Activated T-cell treated with anti-CD3 and anti-CD28 coated beads, Interleukin-2, amount 50 U/mL, for 4 hours (primary cell): Measurements from ENCODE around the gene PEBP1. TPM values are rescaled to one million over a fixed set of nuclear protein-coding genes. Genes with fewer than 3 reads are reported as not detected.

Experiments used
- ATAC-seq, 2 donors: fragments of 200-7000 bp; cut with Tn5 transposase; one replicate each; pipeline ENCODE4 v1.10.0; 2021
- DNase-seq: peaks from one replicate; pipeline ENCODE4 v3.0.0-alpha.2; 2020
- H3K27me3 Mint-ChIP-seq: one replicate; pipeline ENCODE4 v1.8.0; 2021; ENCODE audit warnings: low read depth, mixed read lengths
- H3K36me3 Mint-ChIP-seq: one replicate; pipeline ENCODE4 v1.8.0; 2022; ENCODE audit warnings: mixed read lengths; ENCODE audit not compliant: insufficient read depth
- H3K4me1 Mint-ChIP-seq: one replicate; pipeline ENCODE4 v1.8.0; 2021; ENCODE audit warnings: low read depth, mixed read lengths
- H3K4me3 Mint-ChIP-seq: one replicate; pipeline ENCODE4 v1.8.0; 2021; ENCODE audit warnings: mild to moderate bottlenecking, moderate library complexity, mixed read lengths
- H3K9me3 Mint-ChIP-seq: one replicate; pipeline ENCODE4 v1.8.0; 2021; ENCODE audit warnings: mixed read lengths
- total RNA-seq, 3 donors: library from RNA; stranded (reverse); gene quantifications; one replicate each; pipeline ENCODE4 v1.2.1, GENCODE V29; 2021

The PEBP1 gene
- total RNA-seq: 100 to 1,000 TPM; 144 to 194 (median 166) TPM

GRCh38 chr12:118135788-118136558, at the start of gene PEBP1:
Gene PEBP1 (plus strand): TSS chr12:118136124. CDS start chr12:118136210, 86 bp downstream.
- ATAC-seq: peak; percentile 99 to 100
- Mint-ChIP-seq H3K4me1 (peaks cover 28% of the 10 kb centered on the region), H3K36me3 (peaks cover 19% of the 10 kb centered on the region), H3K9me3 (no peaks in the 10 kb centered on the region), H3K4me3 (peak within 1 kb of the TSS; percentile 93), H3K27me3 (no peaks in the 10 kb centered on the region)
- DNase-seq: peak; percentile 90

DNA sequence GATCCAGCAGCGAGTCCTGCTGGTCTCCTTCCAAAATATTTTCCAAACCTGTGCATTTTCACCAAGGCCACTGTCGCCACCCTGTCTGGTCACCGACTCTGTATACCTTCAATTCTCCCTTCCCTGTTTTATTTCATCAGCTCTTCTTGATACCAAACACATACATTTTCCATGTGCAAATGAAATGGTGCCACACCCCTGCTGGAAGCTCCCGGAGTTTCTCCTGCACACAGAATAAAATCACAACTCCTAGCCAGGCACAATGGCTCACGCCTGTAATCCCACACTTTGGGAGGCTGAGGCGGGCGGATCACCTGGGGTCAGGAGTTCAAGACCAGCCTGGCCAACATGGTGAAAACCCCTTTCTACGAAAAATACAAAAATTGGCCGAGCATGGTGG, 46.1 kb upstream of the PEBP1 start:
- H3K4me1 Mint-ChIP-seq: no peaks in the 10 kb centered on the region
- H3K36me3 Mint-ChIP-seq: no peaks in the 10 kb centered on the region
- ATAC-seq (no peak), DNase-seq (no peak)
- no peaks in the 10 kb centered on the region for H3K9me3 Mint-ChIP-seq
- H3K4me3 Mint-ChIP-seq: no peak overlapping the region
- no peaks in the 10 kb centered on the region for H3K27me3 Mint-ChIP-seq

- H3K4me1 Mint-ChIP-seq: no peaks in the 10 kb centered on the region
- H3K27me3 Mint-ChIP-seq: no peaks in the 10 kb centered on the region
- DNase-seq: no peak
- ATAC-seq: no peak
- no peaks in the 10 kb centered on the region for H3K9me3 Mint-ChIP-seq
- H3K4me3 Mint-ChIP-seq: no peak overlapping the region
- H3K36me3 Mint-ChIP-seq: no peaks in the 10 kb centered on the region
These were observed 41.9 kb upstream of the PEBP1 start for GRCh38 chr12:118094039-118094438.

DNA sequence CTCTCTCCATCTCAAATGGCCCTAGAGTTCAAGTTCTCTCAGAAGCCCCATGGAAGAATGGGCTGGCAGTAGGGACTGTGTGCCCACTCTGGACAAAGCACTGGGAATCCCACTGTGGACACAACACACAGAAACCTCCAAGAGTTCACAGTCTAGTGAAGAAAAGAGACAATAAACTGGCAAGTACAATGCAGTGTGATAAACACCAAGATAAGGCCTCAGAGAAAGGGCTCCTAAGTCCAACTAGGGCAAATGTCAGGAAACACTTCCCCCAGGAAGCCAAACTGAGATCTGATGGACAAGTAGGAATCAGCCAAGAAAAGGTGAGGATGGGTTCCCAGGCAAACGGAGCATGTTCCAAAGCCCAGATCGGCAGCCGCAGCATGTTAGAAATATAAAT, 37.5 kb upstream of the PEBP1 start:
- H3K27me3 Mint-ChIP-seq: peaks cover 15% of the 10 kb centered on the region
- DNase-seq (no peak), ATAC-seq (no peak)
- no peak overlapping the region for H3K4me3 Mint-ChIP-seq
- peaks cover 4% of the 10 kb centered on the region for H3K4me1 Mint-ChIP-seq
- H3K36me3 Mint-ChIP-seq: no peaks in the 10 kb centered on the region
- H3K9me3 Mint-ChIP-seq: no peaks in the 10 kb centered on the region

DNA sequence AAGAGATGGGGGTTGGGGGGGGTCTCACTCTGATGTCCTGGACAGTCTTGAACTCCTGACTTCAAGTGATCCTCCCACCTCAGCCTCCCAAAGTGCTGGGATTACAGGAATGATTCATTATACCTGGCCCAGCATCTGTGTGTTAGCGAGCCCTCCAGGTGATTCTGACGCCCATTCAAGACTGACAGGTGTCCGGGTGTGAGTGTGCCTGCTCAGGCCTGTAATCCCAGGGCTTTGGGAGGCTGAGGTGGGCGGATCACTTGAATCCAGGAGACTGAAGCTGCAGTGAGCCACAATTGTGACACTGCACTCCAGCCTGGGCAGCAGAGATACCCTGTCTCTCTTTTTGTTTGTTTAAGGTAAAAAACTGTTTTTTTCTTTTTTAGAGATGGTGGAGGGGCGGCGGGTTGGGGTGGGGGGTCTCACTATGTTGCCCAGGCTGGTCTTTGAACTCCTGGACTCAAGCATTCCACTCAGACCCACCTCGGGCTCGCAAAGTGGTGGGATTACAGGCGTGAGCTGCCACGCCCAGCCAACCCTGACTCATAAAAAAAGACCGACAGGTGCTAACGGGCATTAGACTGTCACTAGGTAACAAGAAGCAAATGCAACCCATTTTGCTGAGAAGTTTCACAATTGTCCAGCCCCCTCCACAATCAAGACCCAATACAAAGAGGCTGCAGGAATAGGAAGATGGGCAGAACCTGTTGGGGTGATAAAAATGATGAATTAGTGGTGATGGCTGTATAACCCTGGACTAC, 36.8 kb upstream of the PEBP1 start:
- H3K36me3 Mint-ChIP-seq: no peaks in the 10 kb centered on the region
- peaks cover 4% of the 10 kb centered on the region for H3K4me1 Mint-ChIP-seq
- H3K27me3 Mint-ChIP-seq: peaks cover 15% of the 10 kb centered on the region
- ATAC-seq: no peak
- no peak overlapping the region for H3K4me3 Mint-ChIP-seq
- DNase-seq: no peak
- no peaks in the 10 kb centered on the region for H3K9me3 Mint-ChIP-seq

DNA sequence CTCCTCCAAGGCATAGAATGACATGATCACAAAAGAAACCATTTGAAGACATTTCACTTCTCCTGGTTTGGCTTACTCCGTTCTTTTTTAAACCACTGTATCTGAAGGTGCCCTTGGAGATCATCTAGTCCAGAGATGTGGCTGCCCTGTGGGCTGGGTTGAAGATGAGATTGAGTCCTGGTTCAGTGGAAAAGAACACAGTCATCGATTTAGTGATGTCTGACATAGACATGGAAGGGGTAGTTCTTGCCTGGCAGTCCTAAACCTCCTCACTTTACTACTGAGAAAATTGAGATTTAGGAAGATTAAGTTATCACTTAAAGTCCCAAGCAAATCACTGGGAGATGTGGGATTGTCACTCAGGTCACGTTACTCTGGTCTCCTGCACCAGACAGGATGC, 34.9 kb upstream of the PEBP1 start:
- Mint-ChIP-seq H3K27me3 (peaks cover 22% of the 10 kb centered on the region), H3K4me3 (no peak overlapping the region), H3K9me3 (no peaks in the 10 kb centered on the region), H3K36me3 (no peaks in the 10 kb centered on the region), H3K4me1 (peaks cover 8% of the 10 kb centered on the region)
- DNase-seq: no peak
- no peak for ATAC-seq

GRCh38 chr12:118102070-118102469, 33.9 kb upstream of the PEBP1 start:
- no peaks in the 10 kb centered on the region for H3K9me3 Mint-ChIP-seq
- no peaks in the 10 kb centered on the region for H3K36me3 Mint-ChIP-seq
- H3K4me3 Mint-ChIP-seq: peak overlapping the region; percentile 35
- H3K27me3 Mint-ChIP-seq: peaks cover 24% of the 10 kb centered on the region
- DNase-seq (no peak), ATAC-seq (no peak)
- H3K4me1 Mint-ChIP-seq: peaks cover 8% of the 10 kb centered on the region

GRCh38 chr12:118102609-118103008, 33.3 kb upstream of the PEBP1 start:
- Mint-ChIP-seq H3K4me3 (peak overlapping the region; percentile 85), H3K36me3 (no peaks in the 10 kb centered on the region), H3K27me3 (peaks cover 26% of the 10 kb centered on the region), H3K9me3 (no peaks in the 10 kb centered on the region), H3K4me1 (peaks cover 8% of the 10 kb centered on the region)
- DNase-seq (no peak), ATAC-seq (no peak)

- Mint-ChIP-seq H3K4me3 (peak overlapping the region; percentile 85), H3K9me3 (no peaks in the 10 kb centered on the region), H3K36me3 (no peaks in the 10 kb centered on the region), H3K4me1 (peaks cover 8% of the 10 kb centered on the region), H3K27me3 (peaks cover 26% of the 10 kb centered on the region)
- ATAC-seq (peak; percentile 27 to 35), DNase-seq (no peak)
These were observed 32.7 kb upstream of the PEBP1 start for GRCh38 chr12:118103201-118103600.

DNA sequence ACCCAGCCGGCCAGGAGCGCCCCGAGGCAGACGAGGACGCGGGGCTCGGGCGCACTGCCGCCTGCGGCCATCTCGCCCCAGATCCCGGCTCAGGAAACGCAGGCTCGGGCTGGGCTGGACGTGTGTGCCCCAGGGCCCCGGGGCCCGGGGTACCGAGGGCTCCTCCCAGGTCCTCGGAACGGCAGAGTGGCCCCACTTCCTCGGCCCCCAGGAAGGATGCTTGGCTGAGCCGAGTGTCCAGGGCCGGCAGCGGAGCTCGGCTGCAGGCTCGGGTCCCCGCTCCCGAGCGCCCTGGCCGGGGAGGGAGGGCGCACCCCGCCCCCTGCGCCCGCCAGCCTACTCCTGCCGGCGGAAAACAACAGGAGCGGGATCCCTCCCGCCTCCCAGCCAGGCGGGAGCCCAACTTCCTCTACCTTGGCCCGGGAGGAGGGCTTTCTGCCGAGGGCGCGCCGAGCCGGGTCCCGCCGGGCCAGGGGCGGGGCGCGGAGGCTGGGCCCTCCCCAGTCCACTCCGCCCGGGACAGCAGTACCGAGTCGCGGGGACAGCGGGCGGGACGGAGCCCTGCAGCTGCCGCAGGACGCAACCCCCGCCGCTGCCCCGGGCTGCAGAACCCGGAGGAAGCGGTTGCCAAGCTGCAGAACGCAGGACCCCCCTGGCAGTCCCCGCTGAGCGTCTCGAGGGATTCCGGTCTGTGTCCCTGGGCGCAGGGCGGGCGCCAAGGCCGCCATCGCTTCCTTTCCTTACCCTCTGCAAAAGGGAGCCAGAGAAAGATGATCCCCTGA, 32.1 kb upstream of the PEBP1 start, which contains the start of gene VSIG10:
VSIG10 (minus strand) TSS at position 411 of the 782 bp plus-strand sequence; CDS start at position 71, 340 bp downstream.
- peaks cover 26% of the 10 kb centered on the region for H3K27me3 Mint-ChIP-seq
- no peaks in the 10 kb centered on the region for H3K9me3 Mint-ChIP-seq
- H3K36me3 Mint-ChIP-seq: no peaks in the 10 kb centered on the region
- DNase-seq (no peak), ATAC-seq (peak; percentile 70 to 76)
- H3K4me3 Mint-ChIP-seq: peak within 1 kb of the TSS; percentile 85
- peaks cover 8% of the 10 kb centered on the region for H3K4me1 Mint-ChIP-seq

DNA sequence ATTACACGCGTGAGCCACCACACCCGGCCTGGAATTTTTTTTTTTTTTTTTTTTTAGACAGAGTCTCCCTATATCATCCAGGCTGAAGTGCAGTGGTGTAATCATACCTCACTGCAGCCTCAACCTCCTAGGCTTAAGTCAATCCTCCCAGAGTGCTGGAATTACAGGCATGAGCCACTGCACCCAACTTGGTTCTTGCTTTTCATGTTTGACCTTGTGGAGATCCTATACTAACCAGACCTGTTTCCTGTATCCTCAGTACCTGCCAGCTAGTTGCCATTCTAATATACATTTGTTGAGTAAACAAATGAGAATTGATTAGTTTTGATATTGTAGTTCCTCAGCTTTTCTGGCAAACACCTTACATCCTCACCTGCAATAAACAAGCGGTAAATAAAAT, 28.9 kb upstream of the PEBP1 start:
- H3K4me1 Mint-ChIP-seq: peaks cover 8% of the 10 kb centered on the region
- no peak for DNase-seq
- no peaks in the 10 kb centered on the region for H3K36me3 Mint-ChIP-seq
- no peaks in the 10 kb centered on the region for H3K9me3 Mint-ChIP-seq
- H3K27me3 Mint-ChIP-seq: peaks cover 17% of the 10 kb centered on the region
- ATAC-seq: no peak
- no peak overlapping the region for H3K4me3 Mint-ChIP-seq

DNA sequence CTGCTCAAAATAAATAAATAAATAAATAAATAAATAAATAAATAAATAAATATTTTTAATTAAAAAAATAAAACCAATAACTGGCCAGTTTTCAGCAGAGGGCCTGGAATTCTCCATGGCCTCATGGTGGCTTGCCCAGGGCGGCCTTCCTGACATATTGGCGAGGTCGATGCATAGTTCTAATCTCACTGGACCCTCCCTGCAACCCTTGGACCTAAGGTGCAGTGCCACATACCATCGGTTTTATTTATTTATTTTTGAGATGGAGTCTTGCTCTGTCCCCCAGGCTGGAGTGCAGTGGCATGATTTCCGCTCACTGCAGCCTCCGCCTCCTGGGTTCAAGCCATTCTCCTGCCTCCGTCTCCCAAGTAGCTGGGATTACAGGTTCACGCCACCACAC, 28.2 kb upstream of the PEBP1 start:
- Mint-ChIP-seq H3K27me3 (peaks cover 14% of the 10 kb centered on the region), H3K4me3 (no peak overlapping the region), H3K4me1 (peaks cover 8% of the 10 kb centered on the region), H3K9me3 (no peaks in the 10 kb centered on the region), H3K36me3 (no peaks in the 10 kb centered on the region)
- no peak for DNase-seq
- no peak for ATAC-seq

DNA sequence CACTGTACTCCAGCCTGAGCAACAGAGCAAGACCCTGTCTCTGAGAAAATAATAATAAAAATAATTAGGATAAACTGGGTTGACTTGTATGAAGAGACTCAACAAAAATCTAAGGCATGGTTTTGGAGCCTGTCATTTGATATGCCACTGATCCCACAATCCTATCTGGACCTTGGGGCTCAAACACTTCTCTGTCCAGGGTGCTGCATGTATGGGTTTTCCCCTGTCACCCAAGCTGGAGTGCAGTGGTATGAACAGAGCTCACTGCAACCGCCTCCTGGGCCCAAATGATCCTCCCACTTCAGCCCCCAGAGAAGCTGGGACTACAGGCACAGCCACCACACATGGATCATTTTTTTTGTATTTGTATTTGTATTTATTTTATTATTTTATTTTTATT, 26.8 kb upstream of the PEBP1 start:
- no peaks in the 10 kb centered on the region for H3K9me3 Mint-ChIP-seq
- no peak for ATAC-seq
- peaks cover 11% of the 10 kb centered on the region for H3K27me3 Mint-ChIP-seq
- no peak overlapping the region for H3K4me3 Mint-ChIP-seq
- no peaks in the 10 kb centered on the region for H3K36me3 Mint-ChIP-seq
- peaks cover 4% of the 10 kb centered on the region for H3K4me1 Mint-ChIP-seq
- no peak for DNase-seq

GRCh38 chr12:118119449-118119879, 16.5 kb upstream of the PEBP1 start:
- H3K27me3 Mint-ChIP-seq: no peaks in the 10 kb centered on the region
- peaks cover 9% of the 10 kb centered on the region for H3K4me1 Mint-ChIP-seq
- DNase-seq: no peak
- ATAC-seq: no peak
- H3K9me3 Mint-ChIP-seq: no peaks in the 10 kb centered on the region
- no peak overlapping the region for H3K4me3 Mint-ChIP-seq
- H3K36me3 Mint-ChIP-seq: no peaks in the 10 kb centered on the region
